PC-3 (cell line): Measurements from ENCODE around the gene B4GALNT3. TPM values are rescaled to one million over a fixed set of nuclear protein-coding genes. Genes with fewer than 3 reads are reported as not detected.

Experiments used
- ATAC-seq: fragments of 200-7000 bp; cut with Tn5 transposase; 2 replicates; pipeline ENCODE4 v1.9.1; 2020; ENCODE audit warnings: mild to moderate bottlenecking, moderate library complexity
- BruUV-seq: library from RNA; stranded (reverse); fragments of 400-500 nt; replicated peaks from 2 replicates; lab custom pipeline; 2021; lab: Mats Ljungman, UMichigan
- CTCF ChIA-PET: fragments of 300-600 bp; sonication (Branson Sonifier 250); formaldehyde crosslinking; loops from one replicate; lab custom pipeline; 2022; ENCODE audit warnings: antibody characterized with exemption; lab: Charles Lee
- POLR2A ChIA-PET: fragments of 300-600 bp; sonication (Branson Sonifier 250); formaldehyde crosslinking; loops from one replicate; lab custom pipeline; 2022; ENCODE audit warnings: antibody characterized with exemption; ENCODE audit not compliant: unreplicated experiment; lab: Charles Lee
- DNase-seq: peaks from one replicate; pipeline ENCODE4 v3.0.0-alpha.2; 2015
- H2AFZ ChIP-seq: fragments of 300-600 bp; sonication (generic); 2 replicates; pipeline ENCODE4 v1.6.0; 2016; ENCODE audit warnings: antibody characterized with exemption, low read length
- H3F3A ChIP-seq: fragments of 300-600 bp; sonication (generic); one replicate; pipeline ENCODE4 v1.6.0; 2017; ENCODE audit warnings: antibody characterized with exemption, low read length, control low read depth, mild to moderate bottlenecking; ENCODE audit not compliant: unreplicated experiment
- H3K27ac ChIP-seq: fragments of 300-600 bp; sonication (generic); 2 replicates; pipeline ENCODE4 v1.5.1; 2016; ENCODE audit warnings: mild to moderate bottlenecking, low read length
- H3K27me3 ChIP-seq: fragments of 300-600 bp; sonication (generic); 2 replicates; pipeline ENCODE4 v1.6.1; 2016; ENCODE audit warnings: low read length, mixed read lengths
- H3K36me3 ChIP-seq: fragments of 300-600 bp; sonication (generic); 2 replicates; pipeline ENCODE4 v1.6.1; 2016; ENCODE audit warnings: low read depth, mixed run types, low read length, mixed read lengths
- H3K4me1 ChIP-seq: fragments of 300-600 bp; sonication (generic); 2 replicates; pipeline ENCODE4 v1.5.1; 2016; ENCODE audit warnings: low read length; ENCODE audit not compliant: insufficient read depth
- H3K4me2 ChIP-seq: fragments of 300-600 bp; sonication (generic); 2 replicates; pipeline ENCODE4 v1.6.0; 2016; ENCODE audit warnings: low read length
- H3K4me3 ChIP-seq: fragments of 300-600 bp; sonication (generic); 2 replicates; pipeline ENCODE4 v1.5.1; 2016; ENCODE audit warnings: mild to moderate bottlenecking, low read length, mixed read lengths
- H3K79me2 ChIP-seq: fragments of 300-600 bp; sonication (generic); 2 replicates; pipeline ENCODE4 v1.6.1; 2017; ENCODE audit warnings: low read length, mixed read lengths
- H3K9ac ChIP-seq: fragments of 300-600 bp; sonication (generic); 2 replicates; pipeline ENCODE4 v1.6.0; 2016; ENCODE audit warnings: mild to moderate bottlenecking, low read length
- H3K9me2 ChIP-seq: fragments of 300-600 bp; sonication (generic); replicated peaks from 2 replicates; pipeline ENCODE4 v1.6.1; 2016; ENCODE audit warnings: mixed run types, low read length, mixed read lengths
- H3K9me3 ChIP-seq: fragments of 300-600 bp; sonication (generic); 2 replicates; pipeline ENCODE4 v1.6.1; 2016; ENCODE audit warnings: low read length, mixed read lengths
- H4K20me1 ChIP-seq: fragments of 300-600 bp; sonication (generic); 2 replicates; pipeline ENCODE4 v1.6.1; 2016; ENCODE audit warnings: low read length, mixed read lengths
- CTCF ChIP-seq: fragments of 300-600 bp; sonication (generic); conservative IDR thresholded peaks from 2 replicates; pipeline ENCODE4 v1.5.1; 2017; ENCODE audit warnings: antibody characterized with exemption, low read depth, mild to moderate bottlenecking, low read length
- EZH2 ChIP-seq: fragments of 300-600 bp; sonication (generic); IDR thresholded peaks from one replicate; pipeline ENCODE4 v1.6.1; 2017; ENCODE audit warnings: antibody characterized with exemption, mild to moderate bottlenecking, low read length; ENCODE audit not compliant: unreplicated experiment
- EZH2phosphoT487 ChIP-seq: fragments of 300-600 bp; sonication (generic); IDR thresholded peaks from 2 replicates; pipeline ENCODE4 v1.6.1; 2018; ENCODE audit warnings: mild to moderate bottlenecking, antibody characterized with exemption, low read length, borderline replicate concordance
- intact Hi-C: fragments of 100-400 bp; cut with micrococcal nuclease; formaldehyde crosslinking; loops from 2 replicates; pipeline ENCODE4 v1.9.0; 2023
- total RNA-seq: library from RNA; depleted of rRNA; stranded (reverse); fragments of >200 nt; gene quantifications from 2 replicates; pipeline ENCODE4 v1.2.3, GENCODE V29; 2014

Gene B4GALNT3
- total RNA-seq, 1 experiment from 2014 or later = 3.7 TPM

GRCh38 chr12:575129-575502, 115.4 kb downstream of the B4GALNT3 start:
- Histone ChIP-seq H3K9ac (no peak overlapping the region), H3K27me3 (no peaks in the 10 kb centered on the region), H3K4me3 (no peak overlapping the region), H3K27ac (no peak overlapping the region), H3F3A (peaks cover 4% of the 10 kb centered on the region), H3K9me2 (no peaks in the 10 kb centered on the region), H3K4me1 (peaks cover 23% of the 10 kb centered on the region), H3K4me2 (no peak overlapping the region), H3K79me2 (no peaks in the 10 kb centered on the region), H3K9me3 (no peaks in the 10 kb centered on the region), H4K20me1 (no peaks in the 10 kb centered on the region), H2AFZ (0 out of 2 replicates have a peak overlapping the region, but pooled peaks have one; percentile 97), H3K36me3 (no peaks in the 10 kb centered on the region)
- POLR2A ChIA-PET = no interaction called here
- TF ChIP-seq CTCF (no peak), EZH2 (no peak), EZH2phosphoT487 (no peak)
- DNase-seq (no peak), ATAC-seq (no peak)
- BruUV-seq = no TSS peak
- CTCF ChIA-PET = interaction anchor here (1.4 kb wide), 1 partner anchor 176 kb away, joined by 10 read pairs; no protein-coding TSS in a partner anchor
- intact Hi-C loops = loop anchor here (10.0 kb wide), 1 partner anchor 1010 kb away; no protein-coding TSS in a partner anchor

- peak overlapping the region; percentile 43 for H3K9ac ChIP-seq
- H3K4me1 ChIP-seq = peaks cover 19% of the 10 kb centered on the region
- no peaks in the 10 kb centered on the region for H3K79me2 ChIP-seq
- peak; percentile 54 for ATAC-seq
- ChIA-PET CTCF (interaction anchor here (0.5 to 1.4 kb wide), 4 partner anchors 37 to 238 kb away, joined by 3 to 10 read pairs (median 4); no protein-coding TSS in a partner anchor), POLR2A (interaction anchor here (0.5 kb wide), 1 partner anchor 239 kb away, joined by 4 read pairs; no protein-coding TSS in a partner anchor)
- no TSS peak for BruUV-seq
- peak overlapping the region; percentile 54 for H3K4me2 ChIP-seq
- no peaks in the 10 kb centered on the region for H3K9me2 ChIP-seq
- peak; percentile 79 for DNase-seq
- H3K9me3 ChIP-seq = no peaks in the 10 kb centered on the region
- no peaks in the 10 kb centered on the region for H4K20me1 ChIP-seq
- no peaks in the 10 kb centered on the region for H3K36me3 ChIP-seq
- peak overlapping the region; percentile 97 for H2AFZ ChIP-seq
- peak; percentile 95 for TF ChIP-seq CTCF
- no peak for TF ChIP-seq EZH2
- no peak overlapping the region for H3K4me3 ChIP-seq
- H3K27ac ChIP-seq = no peak overlapping the region
- H3F3A ChIP-seq = peaks cover 4% of the 10 kb centered on the region
- no peaks in the 10 kb centered on the region for H3K27me3 ChIP-seq
- intact Hi-C loops = loop anchor here (1.0 to 10.0 kb wide), 3 partner anchors 175 to 1009 kb away; no protein-coding TSS in a partner anchor
Measured at GRCh38 chr12:575948-576614, 116.3 kb downstream of the B4GALNT3 start.
